ENCODE results near the gene PADI1. TPM values are rescaled to one million over a fixed set of nuclear protein-coding genes. Genes with fewer than 3 reads are reported as not detected.

The PADI1 gene
- total RNA-seq, 1 donor from 2014 or later: not detected

DNA sequence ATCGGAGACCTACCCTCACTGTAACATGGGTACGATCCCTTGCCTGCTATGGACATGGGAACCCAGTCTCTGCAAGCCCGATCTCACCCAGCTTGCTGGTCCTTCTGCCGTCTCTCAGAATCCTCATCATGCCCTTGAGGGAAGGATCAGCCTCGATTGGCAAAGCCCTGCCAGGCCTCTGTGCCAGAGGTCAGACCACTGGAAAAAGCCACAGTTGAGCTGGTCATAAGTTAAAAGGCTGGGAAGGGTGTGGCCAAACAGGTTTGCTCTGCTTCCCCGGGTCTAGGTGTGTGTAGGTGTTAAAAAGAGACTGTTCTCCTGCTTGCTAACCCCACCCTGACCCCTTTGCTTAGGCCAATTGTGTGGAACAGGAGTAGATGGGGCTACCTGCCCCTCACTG is 24.5 kb downstream of the PADI1 start:
- H3K9me3 Mint-ChIP-seq (ENCODE audit: unreplicated experiment): no peaks in the 10 kb centered on the region
- Histone ChIP-seq H3K36me3 (ENCODE audit: insufficient read depth, low read length) (no peaks in the 10 kb centered on the region), H3K4me1 (ENCODE audit: insufficient read depth, low read length) (peaks cover 30% of the 10 kb centered on the region), H3K4me2 (ENCODE audit: low read length) (no peak overlapping the region), H3K9ac (ENCODE audit: low read length) (no peak overlapping the region), H4K20me1 (ENCODE audit: insufficient read depth, low read length) (no peaks in the 10 kb centered on the region), H3K27me3 (ENCODE audit: insufficient read depth, low read length) (no peaks in the 10 kb centered on the region), H3K79me2 (ENCODE audit: insufficient read depth, low read length) (no peaks in the 10 kb centered on the region), H2AFZ (ENCODE audit: low read depth, low read length) (no peak overlapping the region), H3K9me3 (ENCODE audit: insufficient read depth, low read depth, low read length) (no peaks in the 10 kb centered on the region), H3K27ac (ENCODE audit: low read depth, low read length) (no peak overlapping the region), H3K4me3 (ENCODE audit: insufficient read depth, low read depth, low read length) (no peak overlapping the region)
- peaks cover 19% of the 10 kb centered on the region for H3K27me3 Mint-ChIP-seq (ENCODE audit: low read depth, unreplicated experiment)
- H3K36me3 Mint-ChIP-seq (ENCODE audit: low read depth, unreplicated experiment): no peaks in the 10 kb centered on the region
- H3K27ac Mint-ChIP-seq (ENCODE audit: unreplicated experiment): no peak overlapping the region
- no peak for DNase-seq (ENCODE audit: low read depth)
- no peak overlapping the region for H3K4me3 Mint-ChIP-seq (ENCODE audit: unreplicated experiment)
- TF ChIP-seq, protein P1, sequence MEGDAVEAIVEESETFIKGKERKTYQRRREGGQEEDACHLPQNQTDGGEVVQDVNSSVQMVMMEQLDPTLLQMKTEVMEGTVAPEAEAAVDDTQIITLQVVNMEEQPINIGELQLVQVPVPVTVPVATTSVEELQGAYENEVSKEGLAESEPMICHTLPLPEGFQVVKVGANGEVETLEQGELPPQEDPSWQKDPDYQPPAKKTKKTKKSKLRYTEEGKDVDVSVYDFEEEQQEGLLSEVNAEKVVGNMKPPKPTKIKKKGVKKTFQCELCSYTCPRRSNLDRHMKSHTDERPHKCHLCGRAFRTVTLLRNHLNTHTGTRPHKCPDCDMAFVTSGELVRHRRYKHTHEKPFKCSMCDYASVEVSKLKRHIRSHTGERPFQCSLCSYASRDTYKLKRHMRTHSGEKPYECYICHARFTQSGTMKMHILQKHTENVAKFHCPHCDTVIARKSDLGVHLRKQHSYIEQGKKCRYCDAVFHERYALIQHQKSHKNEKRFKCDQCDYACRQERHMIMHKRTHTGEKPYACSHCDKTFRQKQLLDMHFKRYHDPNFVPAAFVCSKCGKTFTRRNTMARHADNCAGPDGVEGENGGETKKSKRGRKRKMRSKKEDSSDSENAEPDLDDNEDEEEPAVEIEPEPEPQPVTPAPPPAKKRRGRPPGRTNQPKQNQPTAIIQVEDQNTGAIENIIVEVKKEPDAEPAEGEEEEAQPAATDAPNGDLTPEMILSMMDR (IDR thresholded peaks at IDR 0.05; ENCODE audit: insufficient read depth, low read depth, low read length): no peak
- TF ChIP-seq EZH2 (IDR thresholded peaks at IDR 0.05; ENCODE audit: insufficient read depth, low read length): no peak
- FAIRE-seq: no peak
- H3K4me1 Mint-ChIP-seq (ENCODE audit: low read depth, unreplicated experiment): no peaks in the 10 kb centered on the region

DNA sequence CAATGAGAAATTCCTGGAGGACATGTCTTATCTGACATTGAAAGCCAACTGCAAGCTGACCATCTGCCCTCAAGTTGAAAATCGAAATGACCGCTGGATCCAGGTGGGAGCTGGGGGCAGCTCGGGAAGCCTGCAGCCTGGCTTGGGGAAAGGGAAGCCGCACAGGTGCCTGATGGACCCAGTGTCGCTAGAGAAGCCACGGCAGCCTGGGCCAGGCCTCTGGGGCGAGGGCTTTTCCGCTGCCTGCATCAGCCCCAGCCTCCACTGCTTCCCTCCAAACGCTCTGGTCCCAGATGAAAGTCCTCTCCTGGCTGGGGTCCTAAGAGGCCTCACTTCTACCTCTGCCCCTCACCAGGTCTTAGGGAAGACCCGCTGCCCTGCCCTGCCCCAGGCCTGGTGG is 25.2 kb downstream of the PADI1 start:
- DNase-seq (ENCODE audit: low read depth) (no peak), FAIRE-seq (no peak)
- Histone ChIP-seq H3K4me1 (ENCODE audit: insufficient read depth, low read length) (peaks cover 33% of the 10 kb centered on the region), H2AFZ (ENCODE audit: low read depth, low read length) (no peak overlapping the region), H3K4me3 (ENCODE audit: insufficient read depth, low read depth, low read length) (no peak overlapping the region), H3K4me2 (ENCODE audit: low read length) (no peak overlapping the region), H4K20me1 (ENCODE audit: insufficient read depth, low read length) (no peaks in the 10 kb centered on the region), H3K79me2 (ENCODE audit: insufficient read depth, low read length) (no peaks in the 10 kb centered on the region), H3K36me3 (ENCODE audit: insufficient read depth, low read length) (no peaks in the 10 kb centered on the region), H3K9me3 (ENCODE audit: insufficient read depth, low read depth, low read length) (no peaks in the 10 kb centered on the region), H3K9ac (ENCODE audit: low read length) (no peak overlapping the region), H3K27ac (ENCODE audit: low read depth, low read length) (no peak overlapping the region), H3K27me3 (ENCODE audit: insufficient read depth, low read length) (no peaks in the 10 kb centered on the region)
- H3K36me3 Mint-ChIP-seq (ENCODE audit: low read depth, unreplicated experiment): no peaks in the 10 kb centered on the region
- H3K27me3 Mint-ChIP-seq (ENCODE audit: low read depth, unreplicated experiment): peaks cover 14% of the 10 kb centered on the region
- H3K4me3 Mint-ChIP-seq (ENCODE audit: unreplicated experiment): no peak overlapping the region
- no peak overlapping the region for H3K27ac Mint-ChIP-seq (ENCODE audit: unreplicated experiment)
- H3K4me1 Mint-ChIP-seq (ENCODE audit: low read depth, unreplicated experiment): no peaks in the 10 kb centered on the region
- no peak for TF ChIP-seq EZH2 (IDR thresholded peaks at IDR 0.05; ENCODE audit: insufficient read depth, low read length)
- TF ChIP-seq, protein P1 (IDR thresholded peaks at IDR 0.05; ENCODE audit: insufficient read depth, low read depth, low read length): no peak
- no peaks in the 10 kb centered on the region for H3K9me3 Mint-ChIP-seq (ENCODE audit: unreplicated experiment)

DNA sequence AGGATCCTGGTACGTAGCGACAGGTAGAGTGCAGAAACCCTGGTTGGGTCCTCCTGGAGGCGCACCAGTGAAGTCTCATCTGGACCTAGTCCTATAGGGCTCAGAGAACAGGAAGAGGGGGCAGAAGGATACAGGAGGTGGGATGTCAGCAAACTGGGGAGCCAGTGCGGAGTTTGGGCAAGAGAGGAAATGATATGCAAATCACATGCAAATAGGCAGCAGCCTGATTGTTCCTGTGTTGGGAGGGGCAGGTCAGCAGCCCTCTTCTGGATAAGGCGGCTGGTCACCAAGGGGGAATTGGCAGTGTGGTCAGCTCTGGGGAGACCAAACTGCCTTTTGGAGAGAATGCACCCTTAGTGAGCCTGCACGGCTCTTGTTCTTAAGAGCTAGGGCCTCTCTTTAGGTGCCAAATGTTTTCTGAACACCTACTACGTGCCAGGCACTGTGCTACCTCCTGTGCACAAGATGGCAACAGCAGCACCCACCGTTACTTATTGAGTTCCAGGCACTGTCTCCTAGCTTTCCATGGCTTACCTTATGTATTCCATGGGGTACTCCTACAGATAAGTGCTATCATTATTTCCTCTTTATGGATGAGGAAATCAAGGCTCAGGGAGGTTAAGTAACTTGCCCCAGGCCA is 25.9 kb downstream of the PADI1 start:
- no peak overlapping the region for H3K9ac ChIP-seq (ENCODE audit: low read length)
- Mint-ChIP-seq H3K9me3 (ENCODE audit: unreplicated experiment) (no peaks in the 10 kb centered on the region), H3K4me3 (ENCODE audit: unreplicated experiment) (no peak overlapping the region), H3K4me1 (ENCODE audit: low read depth, unreplicated experiment) (no peaks in the 10 kb centered on the region), H3K27ac (ENCODE audit: unreplicated experiment) (no peak overlapping the region), H3K36me3 (ENCODE audit: low read depth, unreplicated experiment) (no peaks in the 10 kb centered on the region), H3K27me3 (ENCODE audit: low read depth, unreplicated experiment) (peaks cover 13% of the 10 kb centered on the region)
- H3K4me1 ChIP-seq (ENCODE audit: insufficient read depth, low read length): peaks cover 33% of the 10 kb centered on the region
- DNase-seq (ENCODE audit: low read depth) (no peak), FAIRE-seq (no peak)
- no peak overlapping the region for H3K4me2 ChIP-seq (ENCODE audit: low read length)
- no peak overlapping the region for H2AFZ ChIP-seq (ENCODE audit: low read depth, low read length)
- H3K4me3 ChIP-seq (ENCODE audit: insufficient read depth, low read depth, low read length): no peak overlapping the region
- no peak overlapping the region for H3K27ac ChIP-seq (ENCODE audit: low read depth, low read length)
- no peaks in the 10 kb centered on the region for H3K79me2 ChIP-seq (ENCODE audit: insufficient read depth, low read length)
- no peaks in the 10 kb centered on the region for H4K20me1 ChIP-seq (ENCODE audit: insufficient read depth, low read length)
- no peaks in the 10 kb centered on the region for H3K9me3 ChIP-seq (ENCODE audit: insufficient read depth, low read depth, low read length)
- no peaks in the 10 kb centered on the region for H3K36me3 ChIP-seq (ENCODE audit: insufficient read depth, low read length)
- TF ChIP-seq, protein P1 (IDR thresholded peaks at IDR 0.05; ENCODE audit: insufficient read depth, low read depth, low read length): no peak
- no peak for TF ChIP-seq EZH2 (IDR thresholded peaks at IDR 0.05; ENCODE audit: insufficient read depth, low read length)
- no peaks in the 10 kb centered on the region for H3K27me3 ChIP-seq (ENCODE audit: insufficient read depth, low read length)
